Measurements from ENCODE around the gene TGFBR1. TPM values are rescaled to one million over a fixed set of nuclear protein-coding genes. Genes with fewer than 3 reads are reported as not detected.

TGFBR1 gene
- total RNA-seq, 6 donors from 2014 or later = 13.6 to 63.1 (median 37.9) TPM

DNA sequence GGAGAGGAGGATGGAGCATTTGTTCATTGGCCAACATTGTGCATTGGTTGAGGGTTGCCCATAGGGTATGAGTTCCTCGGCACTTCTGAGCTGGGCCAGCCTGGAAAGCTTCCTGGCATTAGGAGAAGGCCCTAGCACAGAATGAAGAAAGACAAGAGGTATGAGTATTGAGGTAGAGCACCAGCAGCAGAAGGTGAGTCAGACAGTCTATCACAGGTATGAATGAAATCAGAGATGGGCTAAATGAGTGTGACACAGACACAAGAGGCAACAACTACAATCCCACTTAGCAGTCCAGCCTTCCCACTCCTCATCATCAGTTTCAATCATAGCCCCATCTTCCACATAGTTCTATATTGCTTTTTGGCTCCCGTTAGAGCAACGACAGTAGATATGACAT lies 25.4 kb upstream of the TGFBR1 start:
- Histone ChIP-seq H3K4me3 (no peak overlapping the region), H3K27me3 (no peaks in the 10 kb centered on the region), H3K36me3 (no peaks in the 10 kb centered on the region), H3K4me1 (peaks cover 0 to 10% (median 7%) of the 10 kb centered on the region in 4 donors), H3K9me3 (no peaks in the 10 kb centered on the region), H3K27ac (no peak overlapping the region)
- ATAC-seq (ENCODE audit: low FRiP score in 2 of 2) (no peak), DNase-seq (no peak)
- WGBS, 2 donors = 94 to 96% methylated on average over 3 of the region's 3 CpGs
- TF ChIP-seq POLR2A (IDR thresholded peaks at IDR 0.05) (no peak), EP300 (IDR thresholded peaks at IDR 0.05) (no peak), POLR2AphosphoS5 (IDR thresholded peaks at IDR 0.05) (no peak)
- TF ChIP-seq, protein P1, sequence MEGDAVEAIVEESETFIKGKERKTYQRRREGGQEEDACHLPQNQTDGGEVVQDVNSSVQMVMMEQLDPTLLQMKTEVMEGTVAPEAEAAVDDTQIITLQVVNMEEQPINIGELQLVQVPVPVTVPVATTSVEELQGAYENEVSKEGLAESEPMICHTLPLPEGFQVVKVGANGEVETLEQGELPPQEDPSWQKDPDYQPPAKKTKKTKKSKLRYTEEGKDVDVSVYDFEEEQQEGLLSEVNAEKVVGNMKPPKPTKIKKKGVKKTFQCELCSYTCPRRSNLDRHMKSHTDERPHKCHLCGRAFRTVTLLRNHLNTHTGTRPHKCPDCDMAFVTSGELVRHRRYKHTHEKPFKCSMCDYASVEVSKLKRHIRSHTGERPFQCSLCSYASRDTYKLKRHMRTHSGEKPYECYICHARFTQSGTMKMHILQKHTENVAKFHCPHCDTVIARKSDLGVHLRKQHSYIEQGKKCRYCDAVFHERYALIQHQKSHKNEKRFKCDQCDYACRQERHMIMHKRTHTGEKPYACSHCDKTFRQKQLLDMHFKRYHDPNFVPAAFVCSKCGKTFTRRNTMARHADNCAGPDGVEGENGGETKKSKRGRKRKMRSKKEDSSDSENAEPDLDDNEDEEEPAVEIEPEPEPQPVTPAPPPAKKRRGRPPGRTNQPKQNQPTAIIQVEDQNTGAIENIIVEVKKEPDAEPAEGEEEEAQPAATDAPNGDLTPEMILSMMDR (IDR thresholded peaks at IDR 0.05) = no peak

DNA sequence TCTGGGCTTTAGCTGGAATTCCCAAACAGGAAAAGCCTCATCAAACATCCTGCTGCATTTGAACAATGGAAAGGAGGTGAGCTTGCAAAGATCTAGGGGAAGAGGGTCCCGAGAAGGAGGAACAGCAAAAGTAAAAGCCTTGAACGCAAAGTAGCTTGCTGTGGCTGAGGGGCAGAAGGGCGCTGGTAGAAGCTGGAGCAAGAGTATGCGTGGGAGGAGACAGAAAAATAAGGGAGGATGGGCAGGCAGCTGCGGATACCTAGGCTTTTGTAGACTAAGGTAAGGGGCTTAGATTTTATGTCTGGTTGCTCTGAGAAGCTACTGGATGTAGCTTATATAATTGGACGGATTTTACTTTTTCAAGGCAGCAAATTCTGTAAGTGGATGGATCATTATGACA lies 21.9 kb upstream of the TGFBR1 start:
- DNase-seq (no peak), ATAC-seq (ENCODE audit: low FRiP score in 2 of 2) (no peak)
- no peak overlapping the region for H3K4me3 ChIP-seq
- no peaks in the 10 kb centered on the region for H3K9me3 ChIP-seq
- WGBS, 2 donors = 73 to 79% methylated on average over 6 of the region's 6 CpGs
- no peaks in the 10 kb centered on the region for H3K36me3 ChIP-seq
- no peaks in the 10 kb centered on the region for H3K27me3 ChIP-seq
- peak overlapping the region in 1 of 4 donors; percentile 5 for H3K27ac ChIP-seq
- TF ChIP-seq, protein P1 (IDR thresholded peaks at IDR 0.05) = no peak
- TF ChIP-seq POLR2AphosphoS5 (IDR thresholded peaks at IDR 0.05) (no peak), POLR2A (IDR thresholded peaks at IDR 0.05) (no peak), EP300 (IDR thresholded peaks at IDR 0.05) (peak in 1 of 4 donors; percentile 22)
- peaks cover 3 to 6% (median 4%) of the 10 kb centered on the region in 4 donors for H3K4me1 ChIP-seq

DNA sequence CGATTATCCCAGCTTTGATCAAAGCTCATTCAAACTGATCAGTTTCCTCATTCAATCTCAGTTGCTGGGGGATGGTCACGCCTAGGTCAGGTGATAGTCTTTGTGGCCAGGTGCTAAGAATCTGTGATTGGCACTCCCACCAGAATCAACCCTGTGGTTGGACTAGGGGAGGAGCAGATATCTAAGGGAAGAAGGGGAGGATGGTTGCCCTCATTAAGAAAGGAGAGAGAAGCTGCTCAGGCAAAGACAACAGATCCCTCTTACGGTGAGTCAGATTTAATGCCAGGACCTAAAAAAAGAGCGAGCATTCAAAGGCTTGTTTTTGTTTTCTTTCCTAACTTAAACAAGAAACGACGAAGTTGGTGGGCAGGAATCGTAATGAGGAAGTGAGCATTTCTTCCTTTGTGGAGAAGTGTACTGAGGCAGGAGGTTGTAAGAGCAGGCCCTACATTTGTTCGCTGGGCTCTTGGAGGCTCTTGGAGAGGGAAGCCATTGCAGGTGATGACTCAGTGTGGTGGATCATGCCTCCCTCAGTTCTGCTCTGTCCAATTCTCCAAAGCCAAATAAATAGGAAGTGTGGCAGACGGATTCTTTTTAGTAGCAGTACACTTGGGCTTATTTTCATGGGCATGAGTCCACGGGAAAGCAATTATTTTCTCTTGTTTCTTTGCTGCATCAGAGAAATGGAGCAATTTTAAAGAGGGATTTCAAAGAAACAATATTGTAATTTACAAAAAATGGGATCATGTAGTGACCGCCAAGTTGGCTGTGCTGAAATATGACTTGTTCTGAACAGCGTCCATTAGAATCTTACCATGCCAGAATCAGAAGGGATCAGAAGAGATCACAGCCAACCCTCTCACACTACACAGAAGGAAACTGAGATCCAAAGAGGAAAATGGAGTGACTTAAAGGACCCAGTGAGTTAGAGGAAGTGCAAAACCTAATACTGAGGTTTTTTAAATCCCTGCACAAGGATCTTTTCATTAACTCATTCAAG lies 18.7 kb upstream of the TGFBR1 start:
- DNase-seq = peak in 1 of 2 donors; percentile 38

DNA sequence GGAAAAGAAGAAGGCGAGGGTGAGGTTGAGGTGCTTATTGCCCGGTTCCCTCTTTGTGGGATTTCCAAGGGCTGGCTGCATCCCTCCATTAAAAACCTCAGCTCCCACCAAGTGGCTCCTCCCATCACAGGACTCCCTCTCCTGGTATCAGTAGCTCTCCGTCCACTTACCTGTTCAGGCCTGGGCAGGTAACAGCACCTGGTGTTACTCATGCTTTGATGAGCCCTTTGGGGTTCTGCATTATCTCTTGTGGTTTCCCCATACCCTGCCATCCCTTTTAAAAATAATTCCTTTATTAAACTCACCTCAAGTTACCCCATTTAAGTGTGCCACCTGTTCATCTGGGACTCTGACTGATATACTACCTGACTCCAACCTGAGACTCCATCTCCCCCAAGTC lies 17.5 kb upstream of the TGFBR1 start:
- Histone ChIP-seq H3K4me1 (peaks cover 3 to 6% (median 4%) of the 10 kb centered on the region in 4 donors), H3K36me3 (no peaks in the 10 kb centered on the region), H3K27me3 (no peaks in the 10 kb centered on the region), H3K27ac (no peak overlapping the region), H3K4me3 (no peak overlapping the region), H3K9me3 (no peaks in the 10 kb centered on the region)
- WGBS, 2 donors = 89 to 93% methylated on average over 2 to 3 of the region's 3 CpGs
- no peak for DNase-seq
- TF ChIP-seq EP300 (IDR thresholded peaks at IDR 0.05) = no peak
- TF ChIP-seq POLR2A (IDR thresholded peaks at IDR 0.05) = no peak
- TF ChIP-seq, protein P1 (IDR thresholded peaks at IDR 0.05) = no peak
- no peak for TF ChIP-seq POLR2AphosphoS5 (IDR thresholded peaks at IDR 0.05)
- no peak for ATAC-seq (ENCODE audit: low FRiP score in 2 of 2)

More for the DNA sequence above, 18.7 kb upstream of the TGFBR1 start:
- H3K27me3 ChIP-seq = no peaks in the 10 kb centered on the region
- no peaks in the 10 kb centered on the region for H3K36me3 ChIP-seq
- peak; percentile 70 to 90 for ATAC-seq (ENCODE audit: low FRiP score in 2 of 2)
- H3K27ac ChIP-seq = peak overlapping the region in 2 of 4 donors; percentile 35 to 39
- H3K4me1 ChIP-seq = peaks cover 3 to 6% (median 4%) of the 10 kb centered on the region in 4 donors
- no peak for TF ChIP-seq POLR2A (IDR thresholded peaks at IDR 0.05)
- H3K4me3 ChIP-seq = no peak overlapping the region
- WGBS, 2 donors = 58 to 62% methylated on average over 12 of the region's 12 CpGs
- no peaks in the 10 kb centered on the region for H3K9me3 ChIP-seq

DNA sequence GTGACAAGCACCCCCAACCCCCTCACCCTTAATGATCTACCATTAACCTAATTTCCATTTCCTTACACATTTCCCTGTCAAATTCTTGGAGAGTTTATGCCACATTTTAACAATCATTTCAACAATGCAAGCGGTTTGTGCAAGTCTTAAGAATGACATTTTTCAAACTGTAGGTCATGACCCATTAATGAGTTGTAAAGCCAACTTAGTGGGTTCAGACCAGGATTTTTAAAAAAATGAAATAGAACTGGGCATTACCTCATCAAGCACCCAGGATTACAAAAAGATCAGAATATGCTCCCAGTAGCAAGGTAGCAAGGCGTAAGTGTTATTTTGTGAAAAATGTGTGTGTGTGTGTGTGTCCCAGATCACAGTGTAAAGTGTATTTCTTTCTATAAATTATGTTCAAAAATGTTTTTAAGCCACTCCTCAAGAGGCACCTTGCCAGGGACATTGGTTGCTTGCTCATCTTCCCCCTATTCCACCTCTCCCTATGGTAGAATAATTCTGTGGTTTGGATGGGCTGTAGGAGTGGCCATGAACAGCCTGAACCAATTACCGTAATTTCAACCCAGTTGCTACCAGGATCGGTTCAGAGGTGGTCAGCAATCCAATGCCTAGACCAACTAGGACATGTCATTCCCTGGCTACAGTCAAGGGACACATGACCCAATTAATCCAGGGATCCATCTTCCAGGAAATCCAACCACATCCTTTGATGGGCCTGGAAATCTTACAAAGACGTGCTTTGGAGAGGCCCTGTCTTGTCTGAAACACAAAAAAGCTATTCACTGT lies 14.4 kb upstream of the TGFBR1 start:
- ATAC-seq (ENCODE audit: low FRiP score in 2 of 2) (no peak), DNase-seq (no peak)
- no peaks in the 10 kb centered on the region for H3K36me3 ChIP-seq
- peaks cover 3 to 6% (median 4%) of the 10 kb centered on the region in 4 donors for H3K4me1 ChIP-seq
- no peak for TF ChIP-seq EP300 (IDR thresholded peaks at IDR 0.05)
- H3K4me3 ChIP-seq = no peak overlapping the region
- no peak overlapping the region for H3K27ac ChIP-seq
- H3K27me3 ChIP-seq = no peaks in the 10 kb centered on the region
- 94 to 98% methylated on average over 5 of the region's 5 CpGs for WGBS, 2 donors
- no peaks in the 10 kb centered on the region for H3K9me3 ChIP-seq
